ENCODE measurements around the gene SMIM21. TPM values are rescaled to one million over a fixed set of nuclear protein-coding genes. Genes with fewer than 3 reads are reported as not detected.

Gene SMIM21
- total RNA-seq, 1 donor from 2014 or later = not detected

DNA sequence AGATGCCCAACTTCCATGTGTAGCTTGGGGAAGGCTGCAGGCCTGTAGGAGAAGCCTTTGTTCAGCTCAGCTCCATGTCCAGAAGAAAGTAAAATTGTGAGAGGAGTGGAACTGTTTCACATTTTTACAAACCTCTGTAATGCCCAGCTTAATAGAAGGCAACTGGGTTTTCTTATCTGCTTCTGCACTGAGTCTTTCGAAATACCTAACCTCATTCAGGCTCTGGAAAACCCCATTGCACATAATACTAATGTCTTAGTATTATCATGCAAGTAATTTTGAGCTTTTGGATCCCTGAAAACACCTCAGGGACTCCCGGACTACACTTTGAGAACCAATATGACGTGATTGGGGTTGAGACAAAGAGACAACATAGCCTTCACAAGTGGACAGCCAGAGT, 5.8 kb downstream of the SMIM21 start:
- Histone ChIP-seq H3K4me3 (ENCODE audit: low read depth, low read length) (no peak overlapping the region), H3K36me3 (ENCODE audit: control insufficient read depth, insufficient read depth, low read length) (no peaks in the 10 kb centered on the region), H3K27me3 (ENCODE audit: control insufficient read depth, insufficient read depth, low read length) (no peaks in the 10 kb centered on the region)
- FAIRE-seq (no peak), DNase-seq (ENCODE audit: low read depth) (no peak)
- TF ChIP-seq, protein P1, sequence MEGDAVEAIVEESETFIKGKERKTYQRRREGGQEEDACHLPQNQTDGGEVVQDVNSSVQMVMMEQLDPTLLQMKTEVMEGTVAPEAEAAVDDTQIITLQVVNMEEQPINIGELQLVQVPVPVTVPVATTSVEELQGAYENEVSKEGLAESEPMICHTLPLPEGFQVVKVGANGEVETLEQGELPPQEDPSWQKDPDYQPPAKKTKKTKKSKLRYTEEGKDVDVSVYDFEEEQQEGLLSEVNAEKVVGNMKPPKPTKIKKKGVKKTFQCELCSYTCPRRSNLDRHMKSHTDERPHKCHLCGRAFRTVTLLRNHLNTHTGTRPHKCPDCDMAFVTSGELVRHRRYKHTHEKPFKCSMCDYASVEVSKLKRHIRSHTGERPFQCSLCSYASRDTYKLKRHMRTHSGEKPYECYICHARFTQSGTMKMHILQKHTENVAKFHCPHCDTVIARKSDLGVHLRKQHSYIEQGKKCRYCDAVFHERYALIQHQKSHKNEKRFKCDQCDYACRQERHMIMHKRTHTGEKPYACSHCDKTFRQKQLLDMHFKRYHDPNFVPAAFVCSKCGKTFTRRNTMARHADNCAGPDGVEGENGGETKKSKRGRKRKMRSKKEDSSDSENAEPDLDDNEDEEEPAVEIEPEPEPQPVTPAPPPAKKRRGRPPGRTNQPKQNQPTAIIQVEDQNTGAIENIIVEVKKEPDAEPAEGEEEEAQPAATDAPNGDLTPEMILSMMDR (IDR thresholded peaks at IDR 0.05; ENCODE audit: insufficient read depth, low read length, severe bottlenecking) = no peak

DNA sequence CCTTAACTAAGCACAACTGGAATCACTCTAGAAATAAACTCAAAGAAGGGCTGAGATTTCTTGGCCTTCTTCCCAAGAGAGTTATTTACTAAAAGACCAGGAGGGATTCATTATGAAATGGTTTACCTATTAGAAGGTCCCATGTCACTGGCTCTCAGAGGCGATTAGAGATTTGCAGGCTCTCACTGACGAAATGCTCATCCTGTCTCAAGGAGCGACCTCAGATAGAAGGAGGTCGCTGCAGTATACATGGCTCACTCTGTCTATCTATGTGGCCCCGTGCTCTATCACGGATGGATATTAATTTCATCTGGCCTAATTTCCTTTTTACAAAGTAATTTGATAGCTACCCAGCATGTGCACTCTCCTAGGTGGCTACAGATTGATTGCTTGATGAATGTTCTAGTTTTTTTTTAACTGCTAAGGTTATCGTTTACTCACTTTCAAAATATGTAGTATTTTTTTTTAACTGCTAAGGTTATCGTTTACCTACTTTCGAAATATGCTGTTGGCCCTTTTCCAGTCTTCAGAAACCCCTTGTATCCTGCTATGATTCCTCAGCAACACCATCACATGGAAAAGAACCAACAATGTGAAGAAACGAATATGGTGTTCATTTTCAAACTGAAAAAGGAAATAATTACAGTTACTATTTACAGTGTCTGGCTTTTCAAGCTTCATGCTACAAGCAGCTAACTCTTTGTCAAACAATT, 9.1 kb downstream of the SMIM21 start:
- no peak overlapping the region for H3K4me3 ChIP-seq (ENCODE audit: low read depth, low read length)
- FAIRE-seq (peak; percentile 13), DNase-seq (ENCODE audit: low read depth) (peak; percentile 47)
- H3K36me3 ChIP-seq (ENCODE audit: control insufficient read depth, insufficient read depth, low read length) = no peaks in the 10 kb centered on the region
- TF ChIP-seq, protein P1 (IDR thresholded peaks at IDR 0.05; ENCODE audit: insufficient read depth, low read length, severe bottlenecking) = no peak
- H3K27me3 ChIP-seq (ENCODE audit: control insufficient read depth, insufficient read depth, low read length) = no peaks in the 10 kb centered on the region

DNA sequence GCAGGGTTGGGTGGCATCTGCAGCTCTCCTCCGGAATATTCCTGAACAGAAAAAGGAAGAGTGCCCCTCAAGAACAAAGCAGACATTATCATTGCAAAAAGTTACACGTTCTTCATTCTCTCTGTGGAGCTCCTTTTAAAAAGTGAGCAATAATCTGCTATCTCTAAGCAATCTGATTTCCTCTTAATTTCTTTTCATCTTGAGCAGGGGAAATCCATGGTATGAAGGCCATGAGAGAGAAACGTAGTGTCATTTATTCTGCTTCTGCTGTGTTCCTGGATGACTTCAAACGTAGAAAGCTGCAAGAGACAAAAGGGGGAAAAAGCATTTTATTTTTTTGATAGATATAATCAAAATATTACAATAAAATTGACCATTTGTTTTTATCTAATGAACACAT, 16.9 kb downstream of the SMIM21 start:
- H3K27me3 ChIP-seq (ENCODE audit: control insufficient read depth, insufficient read depth, low read length) = no peaks in the 10 kb centered on the region
- TF ChIP-seq, protein P1 (IDR thresholded peaks at IDR 0.05; ENCODE audit: insufficient read depth, low read length, severe bottlenecking) = no peak
- FAIRE-seq (no peak), DNase-seq (ENCODE audit: low read depth) (no peak)
- H3K36me3 ChIP-seq (ENCODE audit: control insufficient read depth, insufficient read depth, low read length) = no peaks in the 10 kb centered on the region
- H3K4me3 ChIP-seq (ENCODE audit: low read depth, low read length) = no peak overlapping the region

DNA sequence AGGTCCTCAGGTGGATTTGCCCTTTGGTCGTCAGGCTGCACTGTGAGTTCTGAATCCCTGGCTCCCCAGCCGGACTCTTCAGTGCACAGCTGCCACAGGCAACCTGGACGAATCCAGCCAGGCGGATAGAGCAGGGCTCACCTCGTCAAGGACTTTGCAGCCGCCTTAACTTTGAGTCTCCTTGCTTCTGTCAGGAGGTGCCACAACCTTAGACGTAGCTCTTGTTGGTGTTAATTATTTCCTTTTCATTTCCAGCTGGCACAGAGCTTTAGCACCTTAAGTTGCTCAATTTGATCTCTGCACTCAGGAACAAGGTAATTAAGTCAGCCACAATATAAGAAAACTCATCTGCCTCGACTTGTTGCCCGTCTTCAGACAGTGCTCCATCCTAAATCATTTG, 17.7 kb downstream of the SMIM21 start:
- no peaks in the 10 kb centered on the region for H3K27me3 ChIP-seq (ENCODE audit: control insufficient read depth, insufficient read depth, low read length)
- no peak for DNase-seq (ENCODE audit: low read depth)
- TF ChIP-seq, protein P1 (IDR thresholded peaks at IDR 0.05; ENCODE audit: insufficient read depth, low read length, severe bottlenecking) = no peak
- no peak overlapping the region for H3K4me3 ChIP-seq (ENCODE audit: low read depth, low read length)
- no peak for FAIRE-seq
- no peaks in the 10 kb centered on the region for H3K36me3 ChIP-seq (ENCODE audit: control insufficient read depth, insufficient read depth, low read length)

DNA sequence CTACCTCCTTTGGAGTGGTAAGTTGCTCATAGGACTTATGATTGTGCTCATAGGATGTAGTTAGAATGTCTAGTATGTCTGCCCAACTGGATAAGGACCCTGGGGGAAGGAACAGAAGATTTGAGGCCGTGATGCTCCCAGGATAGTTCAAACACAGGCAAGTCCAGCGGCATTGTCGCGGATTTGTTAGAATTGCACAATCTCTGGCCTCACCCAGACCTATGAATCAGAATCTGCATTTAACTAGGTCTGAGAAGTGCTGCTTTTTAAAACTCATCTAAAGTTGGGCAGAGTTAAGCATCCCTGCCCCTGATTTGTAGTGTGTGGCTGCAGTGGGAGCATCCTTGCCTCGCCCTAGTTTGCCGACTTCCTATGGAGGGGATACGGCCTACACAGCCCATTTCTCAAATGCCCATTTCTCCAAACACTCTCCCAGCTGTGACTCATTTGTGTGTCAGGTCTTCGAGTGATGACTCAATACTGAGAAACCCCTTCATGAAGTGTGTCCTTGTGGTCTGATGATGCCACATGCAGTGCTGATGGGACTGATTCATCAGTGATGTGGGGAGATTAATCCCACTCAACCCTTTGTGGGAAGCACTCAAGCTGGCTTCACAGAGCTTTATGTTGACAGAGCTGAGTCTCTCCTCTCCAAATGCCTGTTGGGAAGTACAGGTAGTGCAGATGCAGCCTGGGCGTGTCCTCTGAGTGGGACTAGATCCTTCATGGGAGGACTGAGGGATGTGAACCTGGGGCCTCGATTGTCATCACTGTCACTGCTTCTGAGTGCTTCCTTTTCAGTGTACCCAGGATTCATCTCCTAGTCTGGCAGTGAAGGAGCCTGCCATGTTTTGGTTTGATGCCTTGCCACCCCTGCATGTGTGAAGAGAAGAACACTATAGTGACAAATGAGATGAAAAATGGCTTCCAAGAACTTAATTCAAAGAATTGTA, 18.7 kb downstream of the SMIM21 start:
- peak; percentile 99 for FAIRE-seq
- H3K27me3 ChIP-seq (ENCODE audit: control insufficient read depth, insufficient read depth, low read length) = no peaks in the 10 kb centered on the region
- H3K36me3 ChIP-seq (ENCODE audit: control insufficient read depth, insufficient read depth, low read length) = no peaks in the 10 kb centered on the region
- DNase-seq (ENCODE audit: low read depth) = peak; percentile 100
- no peak overlapping the region for H3K4me3 ChIP-seq (ENCODE audit: low read depth, low read length)
- TF ChIP-seq, protein P1 (IDR thresholded peaks at IDR 0.05; ENCODE audit: insufficient read depth, low read length, severe bottlenecking) = no peak
